Umbilical cord (tissue), 2 donors: ENCODE measurements around the gene NMT1. TPM values are rescaled to one million over a fixed set of nuclear protein-coding genes. Genes with fewer than 3 reads are reported as not detected.

Experiments
- DNase-seq: peaks from one replicate; pipeline ENCODE4 v3.0.0-alpha.2; 2015; ENCODE audit warnings: low spot score
- total RNA-seq: library from RNA; depleted of rRNA; stranded (reverse); fragments of >200 nt; gene quantifications from one replicate; pipeline ENCODE4 v1.2.3, GENCODE V29; 2014; ENCODE audit warnings: low replicate concordance; ENCODE audit not compliant: insufficient read depth

NMT1 gene
- total RNA-seq, 1 donor from 2014 or later = 55.1 TPM

DNA sequence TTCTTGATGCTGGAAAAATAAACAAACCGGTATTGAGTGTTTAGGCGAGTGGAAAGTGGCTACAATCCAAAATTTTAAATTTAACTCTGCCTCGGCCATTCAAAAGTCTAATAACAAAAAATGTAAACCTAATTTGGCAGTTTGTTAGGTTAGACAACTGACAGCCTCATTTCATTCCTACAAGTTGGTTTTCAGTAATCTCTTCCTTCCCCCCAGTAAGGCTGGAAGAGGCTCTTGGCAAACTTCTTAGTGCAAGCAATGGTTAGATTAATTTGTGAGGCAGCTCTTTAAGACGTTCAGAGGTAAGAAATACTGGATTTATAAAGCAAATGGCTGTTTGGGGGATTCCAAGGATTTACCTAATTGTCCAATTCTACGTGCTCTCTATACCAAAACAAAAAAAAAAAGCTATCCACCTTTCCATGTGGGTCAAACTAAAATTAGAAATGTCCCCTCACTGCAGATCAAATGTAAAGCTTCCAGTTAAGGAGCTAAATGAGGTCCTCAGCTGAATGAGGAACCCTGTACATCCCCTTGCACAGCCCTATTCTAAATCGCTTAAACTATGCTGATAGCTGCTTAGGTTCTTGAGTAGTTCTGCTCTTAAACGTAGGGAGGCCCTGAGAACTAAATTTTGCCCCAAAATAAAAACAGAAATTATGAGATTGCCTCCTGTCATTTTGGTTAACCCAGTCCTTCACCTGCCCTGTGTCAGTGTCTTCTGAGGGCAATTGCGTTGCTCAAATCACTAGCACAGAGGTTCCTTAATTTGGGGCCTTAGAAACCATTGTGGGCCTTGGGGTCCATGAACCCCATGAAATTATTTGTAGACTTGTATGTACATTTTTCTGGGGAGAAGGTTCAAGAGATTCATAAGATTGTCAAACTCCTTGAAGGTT, 90.0 kb downstream of the NMT1 start:
- DNase-seq = no peak

DNA sequence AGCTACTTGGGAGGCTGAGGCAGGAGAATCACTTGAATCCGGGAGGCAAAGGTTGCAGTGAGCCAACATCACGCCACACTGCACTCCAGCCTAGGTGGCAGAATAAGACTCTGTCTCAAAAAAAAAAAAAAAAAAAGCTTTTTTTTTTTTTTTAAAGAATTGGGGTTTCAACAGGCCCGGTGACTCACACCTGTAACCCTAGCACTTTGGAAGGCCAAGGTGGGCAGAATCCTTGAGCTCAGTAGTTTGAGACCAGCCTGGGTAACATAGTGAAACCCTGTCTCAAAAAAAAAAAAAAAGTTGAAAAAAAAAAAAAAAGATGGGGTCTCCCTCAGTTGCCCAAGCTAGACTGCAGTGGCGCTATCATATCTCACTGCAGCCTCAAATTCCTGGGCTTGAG, 93.9 kb downstream of the NMT1 start:
- DNase-seq = no peak

DNA sequence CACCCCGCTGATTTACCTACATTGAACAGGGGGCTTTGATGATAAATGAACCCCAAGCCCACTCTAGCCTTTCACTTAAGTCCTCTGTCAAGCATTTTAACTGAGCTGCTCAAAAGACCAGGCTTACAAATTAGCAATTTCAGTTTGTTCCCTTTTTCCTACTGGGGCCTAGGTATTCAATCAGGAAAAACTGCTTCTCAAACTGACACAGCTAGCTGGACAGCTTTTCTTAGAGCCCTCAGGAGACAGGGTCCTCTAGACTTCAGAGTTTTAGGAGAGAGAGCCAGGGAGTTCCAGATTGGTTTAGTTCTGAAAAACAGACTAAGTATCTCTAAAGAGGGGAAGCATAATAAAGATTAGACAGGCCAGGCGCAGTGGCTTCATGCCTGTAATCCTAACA, 94.4 kb downstream of the NMT1 start:
- no peak for DNase-seq

DNA sequence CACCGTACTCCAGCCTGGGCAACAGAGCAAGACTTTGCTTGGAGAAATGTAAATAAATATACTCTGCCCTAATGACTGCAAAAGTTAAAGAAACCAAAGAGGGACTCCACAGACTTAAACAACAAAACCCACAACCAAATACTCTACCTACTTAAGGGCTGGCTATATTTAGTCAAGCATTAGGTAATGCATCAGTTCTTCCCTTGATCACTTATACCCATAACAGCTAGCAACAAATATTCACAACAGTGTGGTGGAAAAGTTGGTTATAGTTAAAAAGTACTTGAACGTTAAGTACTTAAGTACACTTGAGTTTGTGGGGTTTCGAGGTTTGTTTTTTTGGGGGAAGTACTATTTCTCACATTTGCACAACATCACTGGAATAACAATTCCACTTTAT, 95.1 kb downstream of the NMT1 start:
- DNase-seq = no peak

Other genes with a start within 250 kb of the NMT1 start
- 22.4 TPM for gene GJC1, start 231.0 kb upstream of the NMT1 start, total RNA-seq
- not detected for gene HIGD1B, start 213.4 kb upstream of the NMT1 start, total RNA-seq
- 57.8 TPM for gene EFTUD2, start 161.9 kb upstream of the NMT1 start, total RNA-seq
- 6.7 TPM for gene GFAP, start 145.8 kb upstream of the NMT1 start, total RNA-seq
- gene KIF18B, start 113.5 kb upstream of the NMT1 start, total RNA-seq = 1.4 TPM
- gene C1QL1, start 93.0 kb upstream of the NMT1 start, total RNA-seq = not detected
- gene DCAKD, start 9.7 kb upstream of the NMT1 start, total RNA-seq = 14.9 TPM
- gene PLCD3, start 71.2 kb downstream of the NMT1 start, total RNA-seq = 12.0 TPM
- gene ACBD4, start 74.4 kb downstream of the NMT1 start, total RNA-seq = 0.72 TPM
- gene HEXIM1, start 87.2 kb downstream of the NMT1 start, total RNA-seq = 14.4 TPM
- 1.9 TPM for gene HEXIM2, start 100.6 kb downstream of the NMT1 start, total RNA-seq
- 3.1 TPM for gene FMNL1, start 160.6 kb downstream of the NMT1 start, total RNA-seq
- gene SPATA32, start 200.8 kb downstream of the NMT1 start, total RNA-seq = not detected